Mucosa of gallbladder (tissue), 1 donor: ENCODE results near the gene FOXD4L5. TPM values are rescaled to one million over a fixed set of nuclear protein-coding genes. Genes with fewer than 3 reads are reported as not detected.
"Not testable (repeated sequence)": the region's sequence is repeated elsewhere in the genome, so short reads cannot be mapped to it uniquely, and the experiment has no call there.

Experiments
- DNase-seq: peaks from one replicate; pipeline ENCODE4 v3.0.0-alpha.2; 2020; ENCODE audit warnings: low spot score
- total RNA-seq: library from RNA; stranded (reverse); gene quantifications from one replicate; pipeline ENCODE4 v1.2.1, GENCODE V29; 2021
- donor health status: DM: no; HTN: no; CAD: no.

The FOXD4L5 gene
- total RNA-seq: not detected

GRCh38 chr9:65285109-65285508 lies at the start of gene FOXD4L5:
TSS of gene FOXD4L5 (minus strand) at chr9:65285209. CDS start at chr9:65284377, 832 bp downstream.
- DNase-seq: not testable (repeated sequence)

- DNase-seq: not testable (repeated sequence)
Observed at GRCh38 chr9:65283943-65284342, 1.1 kb downstream of the FOXD4L5 start.

GRCh38 chr9:65282976-65283375 lies 2.0 kb downstream of the FOXD4L5 start:
- DNase-seq: not testable (repeated sequence)
